Heart left ventricle (tissue), 13 donors: Measurements from ENCODE around the gene DNAJB13.

ENCODE experiments used
- POLR2A ChIP-seq, 2 donors: fragments of 450-650 bp; IDR thresholded peaks; one replicate each; pipeline ENCODE4 v1.6.1; 2017; ENCODE audit warnings: antibody characterized with exemption in 2 of 2, mild to moderate bottlenecking in 2 of 2, moderate library complexity in 2 of 2
- TF ChIP-seq, protein P1 (sequence below), 12 donors: fragments of 200-600 bp; sonication (generic) in 4 of 12; IDR thresholded peaks; one replicate each; pipeline versions ENCODE4 v1.5.0 to v1.8.0; 2018 to 2022; ENCODE audit warnings: antibody characterized with exemption in 12 of 12, mild to moderate bottlenecking in 5 of 12
- donor health status: ischemic (EF 13 %, LVEDD 7.1; RV severe dilation, severe dysfunction).
- donor health status: DM: no; HTN: yes; CAD: no.
- donor health status: DM: no; HTN: no; CAD: no.
- donor health status: ischemic (EF 25% LVEDD 6.9; RV normal size, moderate dysfunction).
- donor health status: ischemic (EF 25% LVEDD 5.7; RV mildly dilated, moderate dysfunction).
- donor health status: ischemic (EF 35%, LVEDD 5.7; RV mildly dilated, moderate dysfunction).
- donor health status: nonischemic (EF 11% LVEDD 7.7; RV severe dilation, severe dysfunction).
- donor health status: DM: yes; HTN: yes; CAD: no.
- donor health status: PGD.
- donor health status: ischemic (EF 29% LVEDD 5.4; RV normal size, mild dysfunction).
- donor health status: nonischemic (EF 23%, LVEDD 6.1; RV moderate dilation, normal function).

DNA sequence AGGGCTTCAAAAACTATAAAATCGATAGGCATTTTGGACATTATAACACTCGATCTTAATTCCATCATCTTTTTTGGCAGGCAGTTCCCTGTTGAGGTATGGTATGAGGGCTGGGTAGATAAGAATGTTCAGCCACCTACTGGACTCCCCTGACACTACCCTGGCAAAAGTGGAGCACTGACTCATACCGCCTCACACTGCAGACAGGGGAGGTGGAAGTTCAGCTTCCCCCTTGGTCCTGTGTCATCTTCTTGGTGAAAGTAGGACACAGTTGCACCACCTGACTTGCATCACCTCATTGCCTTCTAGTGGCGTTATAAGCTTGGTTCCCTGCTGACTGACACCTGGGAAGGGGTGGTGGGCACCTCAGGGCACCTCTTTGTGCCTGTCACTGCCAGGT is 43.6 kb upstream of the DNAJB13 start:
- TF ChIP-seq, protein P1, sequence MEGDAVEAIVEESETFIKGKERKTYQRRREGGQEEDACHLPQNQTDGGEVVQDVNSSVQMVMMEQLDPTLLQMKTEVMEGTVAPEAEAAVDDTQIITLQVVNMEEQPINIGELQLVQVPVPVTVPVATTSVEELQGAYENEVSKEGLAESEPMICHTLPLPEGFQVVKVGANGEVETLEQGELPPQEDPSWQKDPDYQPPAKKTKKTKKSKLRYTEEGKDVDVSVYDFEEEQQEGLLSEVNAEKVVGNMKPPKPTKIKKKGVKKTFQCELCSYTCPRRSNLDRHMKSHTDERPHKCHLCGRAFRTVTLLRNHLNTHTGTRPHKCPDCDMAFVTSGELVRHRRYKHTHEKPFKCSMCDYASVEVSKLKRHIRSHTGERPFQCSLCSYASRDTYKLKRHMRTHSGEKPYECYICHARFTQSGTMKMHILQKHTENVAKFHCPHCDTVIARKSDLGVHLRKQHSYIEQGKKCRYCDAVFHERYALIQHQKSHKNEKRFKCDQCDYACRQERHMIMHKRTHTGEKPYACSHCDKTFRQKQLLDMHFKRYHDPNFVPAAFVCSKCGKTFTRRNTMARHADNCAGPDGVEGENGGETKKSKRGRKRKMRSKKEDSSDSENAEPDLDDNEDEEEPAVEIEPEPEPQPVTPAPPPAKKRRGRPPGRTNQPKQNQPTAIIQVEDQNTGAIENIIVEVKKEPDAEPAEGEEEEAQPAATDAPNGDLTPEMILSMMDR (IDR thresholded peaks at IDR 0.05), result peak in 5 of 12 donors; percentile 10 to 30 (median 26)
- TF ChIP-seq POLR2A (IDR thresholded peaks at IDR 0.05), result no peak
